ENCODE measurements around the gene CGB2.
A peak's percentile ranks its signal among the peaks of the same experiment; 100 is the strongest.
"Not testable (repeated sequence)": the region's sequence is repeated elsewhere in the genome, so short reads cannot be mapped to it uniquely, and the experiment has no call there.

The CGB2 gene

GRCh38 chr19:49030323-49030722 is 1.4 kb upstream of the CGB2 start:
- DNase-seq (ENCODE audit: low read depth in 2 of 2, low spot score in 1 of 2): not testable (repeated sequence)

- not testable (repeated sequence) for DNase-seq (ENCODE audit: low read depth in 2 of 2, low spot score in 1 of 2)
Observed at GRCh38 chr19:49036815-49037214, 5.1 kb downstream of the CGB2 start, which contains the start of gene CGB1. Gene CGB1, minus strand, starts transcription at chr19:49036895. Its CDS starts 184 bp downstream, at chr19:49036711.

GRCh38 chr19:49038111-49038510 is 6.4 kb downstream of the CGB2 start:
- DNase-seq (ENCODE audit: low read depth in 2 of 2, low spot score in 1 of 2): not testable (repeated sequence)

GRCh38 chr19:49038557-49039276 is 7.0 kb downstream of the CGB2 start:
- DNase-seq (ENCODE audit: low read depth in 2 of 2, low spot score in 1 of 2): not testable (repeated sequence)

GRCh38 chr19:49039736-49040135 is 8.0 kb downstream of the CGB2 start:
- not testable (repeated sequence) for DNase-seq (ENCODE audit: low read depth in 2 of 2, low spot score in 1 of 2)

GRCh38 chr19:49042177-49042576 is 10.5 kb downstream of the CGB2 start:
- DNase-seq (ENCODE audit: low read depth in 2 of 2, low spot score in 1 of 2): no peak

- not testable (repeated sequence) for DNase-seq (ENCODE audit: low read depth in 2 of 2, low spot score in 1 of 2)
Observed at GRCh38 chr19:49042666-49043065, 11.0 kb downstream of the CGB2 start.

GRCh38 chr19:49043548-49043947 is 11.9 kb downstream of the CGB2 start, which contains the start of gene CGB5:
Gene CGB5, plus strand, starts transcription at chr19:49043848. Its CDS starts 362 bp downstream, at chr19:49044210.
- not testable (repeated sequence) for DNase-seq (ENCODE audit: low read depth in 2 of 2, low spot score in 1 of 2)

GRCh38 chr19:49049011-49049410 is 17.3 kb downstream of the CGB2 start, which contains the start of gene CGB8:
Gene CGB8, minus strand, starts transcription at chr19:49049111. Its CDS starts 372 bp downstream, at chr19:49048739.
- not testable (repeated sequence) for DNase-seq (ENCODE audit: low read depth in 2 of 2, low spot score in 1 of 2)

GRCh38 chr19:49049834-49050233 is 18.1 kb downstream of the CGB2 start:
- not testable (repeated sequence) for DNase-seq (ENCODE audit: low read depth in 2 of 2, low spot score in 1 of 2)

- not testable (repeated sequence) for DNase-seq (ENCODE audit: low read depth in 2 of 2, low spot score in 1 of 2)
Observed at GRCh38 chr19:49050376-49051033, 18.8 kb downstream of the CGB2 start.

GRCh38 chr19:49056101-49056901 is 24.6 kb downstream of the CGB2 start:
- DNase-seq (ENCODE audit: low read depth in 2 of 2, low spot score in 1 of 2): peak in 1 of 2 donors; percentile 23

- DNase-seq (ENCODE audit: low read depth in 2 of 2, low spot score in 1 of 2): not testable (repeated sequence)
Observed at GRCh38 chr19:49056902-49057596, 25.4 kb downstream of the CGB2 start.

- no peak for DNase-seq (ENCODE audit: low read depth in 2 of 2, low spot score in 1 of 2)
Observed at GRCh38 chr19:49057636-49058234, 26.0 kb downstream of the CGB2 start, which contains the start of gene CGB7. Gene CGB7, minus strand, starts transcription at chr19:49057749. Its CDS starts 2,374 bp downstream, at chr19:49055375.

- no peak for DNase-seq (ENCODE audit: low read depth in 2 of 2, low spot score in 1 of 2)
Observed at GRCh38 chr19:49058562-49058961, 26.9 kb downstream of the CGB2 start.

- no peak for DNase-seq (ENCODE audit: low read depth in 2 of 2, low spot score in 1 of 2)
Observed at GRCh38 chr19:49059053-49059452, 27.4 kb downstream of the CGB2 start.

GRCh38 chr19:49061000-49061399 is 29.3 kb downstream of the CGB2 start:
- no peak for DNase-seq (ENCODE audit: low read depth in 2 of 2, low spot score in 1 of 2)

- DNase-seq (ENCODE audit: low read depth in 2 of 2, low spot score in 1 of 2): no peak
Observed at GRCh38 chr19:49061445-49061844, 29.8 kb downstream of the CGB2 start.

- DNase-seq (ENCODE audit: low read depth in 2 of 2, low spot score in 1 of 2): no peak
Observed at GRCh38 chr19:49064029-49064629, 32.4 kb downstream of the CGB2 start.
